Ovary (tissue), 9 donors: ENCODE results near the gene RPS21. TPM values are rescaled to one million over a fixed set of nuclear protein-coding genes. Genes with fewer than 3 reads are reported as not detected.

Experiments
- DNase-seq, 5 donors: peaks; one replicate each; pipeline ENCODE4 v3.0.0-alpha.2; 2019 to 2020
- H3K27ac ChIP-seq, 2 donors: fragments of 200-600 bp; one replicate each; pipeline versions ENCODE4 v1.5.1 to v1.8.0; 2019 to 2022
- H3K27me3 ChIP-seq: fragments of 200-600 bp; one replicate; pipeline ENCODE4 v1.8.0; 2022
- H3K36me3 ChIP-seq: fragments of 200-600 bp; sonication (generic); one replicate; pipeline ENCODE4 v1.5.1; 2019
- H3K4me1 ChIP-seq: one replicate; pipeline ENCODE4 v1.8.1; 2013; ENCODE audit warnings: mild to moderate bottlenecking, moderate library complexity; ENCODE audit not compliant: insufficient read depth
- H3K4me3 ChIP-seq: fragments of 200-600 bp; sonication (generic); one replicate; pipeline ENCODE4 v1.5.1; 2017
- H3K9me3 ChIP-seq, 2 donors: fragments of 200-600 bp in 1 of 2; sonication (generic) in 1 of 2; one replicate each; pipeline versions ENCODE4 v1.5.1 to v1.8.1; 2013 to 2019; ENCODE audit warnings: mild to moderate bottlenecking in 1 of 2, moderate library complexity in 1 of 2
- EP300 ChIP-seq: sonication (generic); formaldehyde crosslinking; IDR thresholded peaks from one replicate; pipeline ENCODE4 v1.6.1; 2017; ENCODE audit warnings: antibody characterized with exemption
- POLR2A ChIP-seq: fragments of 450-650 bp; IDR thresholded peaks from one replicate; pipeline ENCODE4 v1.6.1; 2017; ENCODE audit warnings: antibody characterized with exemption, mild to moderate bottlenecking, moderate library complexity
- WGBS, 3 donors: extraction: QIAGEN DNeasy Blood & Tissue Kit in 1 of 3; methylation state at CpG; one replicate each; pipeline versions ENCODE4 v1.1.5 to v1.1.7; 2013 to 2017; 5-methylcytosine and 5-hydroxymethylcytosine counted together
- intact Hi-C, 4 donors: fragments of 100-400 bp; cut with DNase I; formaldehyde crosslinking; loops; one replicate each; pipeline versions ENCODE4 v1.11.0 to v1.15.1; 2022 to 2023
- polyA plus RNA-seq, 2 donors: library from polyadenylated mRNA; stranded (reverse); fragments of 200-250 nt in 1 of 2; fragments of 350-450 nt in 1 of 2; fragmentation: Illumina TruSeq in 1 of 2; extraction: RNeasy Lipid Tissue Mini Kit (QIAGEN cat#74804) in 1 of 2; gene quantifications; one replicate each; pipeline ENCODE4 v1.2.3, GENCODE V29; 2013 to 2014
- total RNA-seq, 7 donors: library from RNA; depleted of rRNA in 2 of 7; stranded (reverse); fragments of >200 nt in 2 of 7; fragmentation: NEBNext Ultra II Directional in 3 of 7; extraction: Animal tissue kit (Norgen Biotek cat#: 25700) in 3 of 7; gene quantifications; one replicate each; pipeline versions ENCODE4 v1.1.0 to v1.2.4, GENCODE V29; 2016 to 2023
- TF ChIP-seq, protein P1 (sequence below), 3 donors: fragments of 450-650 bp in 2 of 3; fragments of 200-600 bp in 1 of 3; IDR thresholded peaks; one replicate each; pipeline versions ENCODE4 v1.5.1 to v1.8.0; 2016 to 2022; ENCODE audit warnings: antibody characterized with exemption in 3 of 3, mild to moderate bottlenecking in 1 of 3
- donor health status: DM: no; HTN: no; CAD: no; lungs with moderate emphysema.
- donor health status: DM: no; HTN: no; CAD: no.
- donor health status: Bipolar disorder and iron deficiency.
- donor health status: DM: yes; HTN: yes; CAD: no.
- donor health status: DM: no; HTN: no; CAD: no.
- donor health status: DM: yes; HTN: yes; CAD: no.

The RPS21 gene
- total and polyA plus RNA-seq, 9 donors: 1,038 to 9,967 (median 2,977) TPM

GRCh38 chr20:62355516-62355877, 31.4 kb upstream of the RPS21 start:
- H3K27ac ChIP-seq: peak overlapping the region; percentile 60 to 68
- H3K9me3 ChIP-seq: no peaks in the 10 kb centered on the region
- TF ChIP-seq, protein P1, sequence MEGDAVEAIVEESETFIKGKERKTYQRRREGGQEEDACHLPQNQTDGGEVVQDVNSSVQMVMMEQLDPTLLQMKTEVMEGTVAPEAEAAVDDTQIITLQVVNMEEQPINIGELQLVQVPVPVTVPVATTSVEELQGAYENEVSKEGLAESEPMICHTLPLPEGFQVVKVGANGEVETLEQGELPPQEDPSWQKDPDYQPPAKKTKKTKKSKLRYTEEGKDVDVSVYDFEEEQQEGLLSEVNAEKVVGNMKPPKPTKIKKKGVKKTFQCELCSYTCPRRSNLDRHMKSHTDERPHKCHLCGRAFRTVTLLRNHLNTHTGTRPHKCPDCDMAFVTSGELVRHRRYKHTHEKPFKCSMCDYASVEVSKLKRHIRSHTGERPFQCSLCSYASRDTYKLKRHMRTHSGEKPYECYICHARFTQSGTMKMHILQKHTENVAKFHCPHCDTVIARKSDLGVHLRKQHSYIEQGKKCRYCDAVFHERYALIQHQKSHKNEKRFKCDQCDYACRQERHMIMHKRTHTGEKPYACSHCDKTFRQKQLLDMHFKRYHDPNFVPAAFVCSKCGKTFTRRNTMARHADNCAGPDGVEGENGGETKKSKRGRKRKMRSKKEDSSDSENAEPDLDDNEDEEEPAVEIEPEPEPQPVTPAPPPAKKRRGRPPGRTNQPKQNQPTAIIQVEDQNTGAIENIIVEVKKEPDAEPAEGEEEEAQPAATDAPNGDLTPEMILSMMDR (IDR thresholded peaks at IDR 0.05): no peak
- TF ChIP-seq EP300 (no peak), POLR2A (no peak)
- intact Hi-C loops: no loop called here
- no peaks in the 10 kb centered on the region for H3K36me3 ChIP-seq
- peaks cover 17% of the 10 kb centered on the region for H3K4me1 ChIP-seq
- H3K27me3 ChIP-seq: no peaks in the 10 kb centered on the region
- WGBS, 3 donors: 25 to 35% (median 28%) methylated on average over 10 to 11 of the region's 11 CpGs
- no peak overlapping the region for H3K4me3 ChIP-seq
- DNase-seq: peak in 4 of 5 donors; percentile 60 to 67 (median 62)

DNA sequence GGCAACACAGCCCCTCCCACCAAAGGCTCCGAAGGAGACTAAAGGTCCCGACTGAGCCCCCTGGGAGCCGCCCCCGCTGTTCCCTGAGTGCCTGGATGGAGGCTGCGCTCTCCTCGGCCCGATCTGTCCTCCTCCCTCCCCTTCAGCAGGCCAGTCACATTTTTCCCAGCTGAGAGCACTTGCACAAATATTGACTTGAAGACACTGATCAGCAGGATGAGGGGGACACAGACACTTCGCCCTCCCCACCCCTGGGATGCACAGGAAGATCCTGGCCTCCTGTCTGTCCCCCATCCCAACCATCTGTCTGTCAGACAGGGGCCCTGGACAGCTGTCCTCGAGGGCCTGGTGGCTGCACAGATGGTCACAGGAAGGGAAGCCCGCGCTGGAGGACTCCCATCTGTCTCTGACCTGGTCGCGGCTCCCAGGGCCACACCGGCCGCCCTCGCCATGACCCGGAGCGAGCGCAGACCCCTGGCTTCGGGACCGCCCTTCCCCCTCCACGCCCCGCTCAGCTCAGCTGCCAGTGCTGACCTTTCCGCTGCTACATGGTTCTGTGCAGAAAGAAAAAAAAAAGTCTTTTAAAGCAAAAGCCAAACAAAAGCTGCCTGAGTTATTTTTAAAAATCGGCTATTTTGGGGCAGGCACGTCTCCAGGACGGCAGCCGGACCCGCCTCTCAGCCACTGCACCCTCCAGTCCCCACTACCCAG, 30.9 kb upstream of the RPS21 start:
- Histone ChIP-seq H3K4me1 (peaks cover 17% of the 10 kb centered on the region), H3K27me3 (no peaks in the 10 kb centered on the region), H3K4me3 (peak overlapping the region; percentile 6), H3K27ac (peak overlapping the region; percentile 60 to 68), H3K9me3 (no peaks in the 10 kb centered on the region), H3K36me3 (no peaks in the 10 kb centered on the region)
- DNase-seq: peak in 4 of 5 donors; percentile 37 to 66 (median 61)
- 2 to 5% (median 3%) methylated on average over 28 to 29 of the region's 29 CpGs for WGBS, 3 donors
- intact Hi-C loops: no loop called here
- TF ChIP-seq, protein P1 (IDR thresholded peaks at IDR 0.05): no peak
- TF ChIP-seq EP300: no peak
- TF ChIP-seq POLR2A: no peak

GRCh38 chr20:62356589-62357186, 30.2 kb upstream of the RPS21 start:
- intact Hi-C loops: no loop called here
- peaks cover 17% of the 10 kb centered on the region for H3K4me1 ChIP-seq

DNA sequence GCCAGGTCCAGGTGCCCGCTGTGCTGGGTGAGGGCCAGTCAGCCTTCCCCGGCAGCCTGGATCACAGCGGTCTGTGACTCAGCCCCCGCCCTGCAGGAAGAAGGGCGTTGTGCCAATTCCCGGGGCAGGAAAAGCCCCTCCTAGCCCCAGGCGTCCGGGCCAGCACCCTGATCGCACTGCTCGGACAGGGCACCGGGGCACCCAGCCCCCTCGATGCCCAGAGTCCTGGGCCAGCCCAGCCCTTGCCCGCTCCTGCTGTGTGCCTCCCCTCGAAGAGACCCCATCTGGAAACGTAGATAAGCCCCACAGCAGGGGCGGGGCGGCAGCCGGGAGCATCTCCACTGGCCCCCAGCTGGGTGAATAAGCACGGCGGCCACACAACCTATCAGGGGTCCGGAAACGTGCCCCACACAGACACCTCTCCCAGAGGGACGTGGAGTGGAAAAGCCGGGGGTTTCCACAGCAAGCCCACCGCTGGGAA, 29.7 kb upstream of the RPS21 start:
- intact Hi-C loops: no loop called here
- TF ChIP-seq, protein P1 (IDR thresholded peaks at IDR 0.05): no peak
- TF ChIP-seq EP300 (no peak), POLR2A (no peak)
- Histone ChIP-seq H3K36me3 (no peaks in the 10 kb centered on the region), H3K27me3 (no peaks in the 10 kb centered on the region), H3K4me3 (no peak overlapping the region), H3K4me1 (peaks cover 17% of the 10 kb centered on the region), H3K27ac (peak overlapping the region in 1 of 2 donors; percentile 68), H3K9me3 (no peaks in the 10 kb centered on the region)
- peak; percentile 67 to 79 (median 74) for DNase-seq
- 8 to 21% (median 10%) methylated on average over 21 to 25 of the region's 25 CpGs for whole genome bisulfite sequencing, 3 donors

More at GRCh38 chr20:62356589-62357186, 30.2 kb upstream of the RPS21 start:
- DNase-seq: no peak
- no peaks in the 10 kb centered on the region for H3K9me3 ChIP-seq
- TF ChIP-seq POLR2A (no peak), EP300 (no peak)
- TF ChIP-seq, protein P1 (IDR thresholded peaks at IDR 0.05): no peak
- peak overlapping the region in 1 of 2 donors; percentile 68 for H3K27ac ChIP-seq
- no peaks in the 10 kb centered on the region for H3K36me3 ChIP-seq
- peak overlapping the region; percentile 6 for H3K4me3 ChIP-seq
- H3K27me3 ChIP-seq: no peaks in the 10 kb centered on the region
- WGBS, 3 donors: 33 to 39% (median 38%) methylated on average over 17 of the region's 17 CpGs
